GM21576 (cell line): ENCODE data around the gene ACADS.

Experiments
- ATAC-seq: cut with Tn5 transposase; IDR thresholded peaks from one replicate; pipeline ENCODE4 v1.9.1; 2021; ENCODE audit warnings: mild to moderate bottlenecking, moderate library complexity; ENCODE audit not compliant: unreplicated experiment

Gene ACADS, protein sequence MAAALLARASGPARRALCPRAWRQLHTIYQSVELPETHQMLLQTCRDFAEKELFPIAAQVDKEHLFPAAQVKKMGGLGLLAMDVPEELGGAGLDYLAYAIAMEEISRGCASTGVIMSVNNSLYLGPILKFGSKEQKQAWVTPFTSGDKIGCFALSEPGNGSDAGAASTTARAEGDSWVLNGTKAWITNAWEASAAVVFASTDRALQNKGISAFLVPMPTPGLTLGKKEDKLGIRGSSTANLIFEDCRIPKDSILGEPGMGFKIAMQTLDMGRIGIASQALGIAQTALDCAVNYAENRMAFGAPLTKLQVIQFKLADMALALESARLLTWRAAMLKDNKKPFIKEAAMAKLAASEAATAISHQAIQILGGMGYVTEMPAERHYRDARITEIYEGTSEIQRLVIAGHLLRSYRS

DNA sequence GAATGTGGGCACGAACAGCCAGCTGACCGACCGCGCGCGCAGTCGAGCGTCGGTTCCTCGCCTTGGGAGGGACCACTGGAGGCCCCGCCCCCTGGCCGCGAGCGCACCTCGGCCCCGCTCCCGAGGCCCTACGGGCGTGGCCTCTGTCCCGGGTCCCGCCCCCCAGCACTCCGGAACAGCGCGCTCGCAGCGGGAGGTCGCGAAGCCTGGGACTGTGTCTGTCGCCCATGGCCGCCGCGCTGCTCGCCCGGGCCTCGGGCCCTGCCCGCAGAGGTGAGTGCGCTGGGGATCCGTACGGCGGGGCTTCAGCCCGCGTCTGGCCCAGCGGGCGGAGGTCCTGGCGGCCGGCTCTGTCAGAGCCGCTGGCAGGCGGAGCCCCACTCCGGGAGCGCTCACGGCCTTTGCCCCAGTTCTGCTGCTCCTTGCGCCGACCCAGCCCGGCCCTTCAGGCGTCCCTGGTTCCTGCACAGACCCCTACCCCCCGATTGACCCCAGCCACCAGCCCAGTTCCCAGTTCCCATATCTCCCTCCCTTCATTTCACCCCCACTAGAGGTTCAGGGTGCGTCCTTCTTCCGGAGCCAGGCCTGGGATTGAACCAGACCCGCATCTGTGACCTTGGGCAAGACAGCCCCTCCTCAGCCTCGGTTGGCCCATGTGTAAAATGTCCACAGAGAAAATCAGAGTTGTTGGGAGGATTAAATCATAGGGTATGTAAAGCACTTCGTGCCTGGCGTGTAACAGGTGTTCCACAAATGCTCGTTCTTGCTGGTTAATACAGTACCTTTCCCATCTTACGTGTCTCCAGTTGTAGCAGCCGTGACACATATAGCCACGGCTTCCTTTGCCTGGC is at the start of gene ACADS:
TSS of gene ACADS (plus strand) at position 168 of the 851 bp plus-strand sequence. CDS start at position 228, 60 bp downstream.
- peak; percentile 93 for ATAC-seq

DNA sequence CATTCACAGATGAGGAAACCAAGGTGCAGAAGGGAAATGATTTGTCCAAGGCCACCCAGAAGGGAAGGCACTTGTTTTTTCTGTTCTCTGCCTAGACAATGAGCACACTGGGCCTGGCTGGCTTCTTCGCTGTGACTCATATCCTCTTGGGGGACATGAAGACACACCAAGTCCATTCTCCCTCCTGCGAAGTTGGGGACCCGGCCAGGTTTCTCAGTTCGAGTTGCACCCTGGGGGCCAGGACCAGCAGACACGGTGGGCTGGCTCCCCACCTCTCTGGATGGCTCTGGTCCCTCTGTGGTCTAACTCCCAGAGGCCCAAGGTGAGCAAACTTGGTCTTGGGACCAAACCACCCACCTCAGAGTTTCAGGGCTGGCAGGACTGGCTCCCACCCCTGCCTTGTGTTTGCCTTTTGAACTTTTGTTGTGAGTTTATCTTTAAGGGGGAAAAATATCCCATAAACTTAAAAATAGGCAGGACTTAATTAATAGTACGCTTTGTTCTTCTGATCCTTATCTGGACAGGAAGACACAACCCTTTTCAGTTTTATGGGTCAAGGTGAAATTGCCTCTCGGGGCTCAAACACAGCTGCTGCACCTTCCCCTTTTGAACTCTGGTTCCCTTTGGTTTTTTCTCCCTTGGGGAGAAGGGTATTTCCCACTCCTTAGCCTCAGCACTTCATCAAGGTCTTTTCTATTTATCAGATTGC is 47.7 kb upstream of the ACADS start:
- peak; percentile 58 for ATAC-seq

DNA sequence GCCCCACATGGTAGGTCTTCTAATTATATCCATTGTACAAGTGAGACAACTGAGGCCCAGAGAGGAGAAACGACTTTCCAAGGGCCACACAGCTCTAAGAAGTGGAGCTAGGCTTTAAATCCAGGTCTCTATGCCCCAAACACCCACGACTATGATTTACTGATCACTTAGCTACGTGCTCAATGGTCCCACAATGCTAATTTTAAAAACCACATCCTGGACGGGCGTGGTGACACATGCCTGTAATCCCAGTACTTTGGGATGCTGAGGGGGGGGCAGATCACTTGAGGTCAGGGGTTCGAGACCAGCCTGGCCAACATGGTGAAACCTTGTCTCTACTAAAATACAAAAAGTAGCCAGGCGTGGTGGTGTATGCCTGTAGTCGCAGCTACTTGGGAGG is 47.1 kb upstream of the ACADS start:
- ATAC-seq = no peak

DNA sequence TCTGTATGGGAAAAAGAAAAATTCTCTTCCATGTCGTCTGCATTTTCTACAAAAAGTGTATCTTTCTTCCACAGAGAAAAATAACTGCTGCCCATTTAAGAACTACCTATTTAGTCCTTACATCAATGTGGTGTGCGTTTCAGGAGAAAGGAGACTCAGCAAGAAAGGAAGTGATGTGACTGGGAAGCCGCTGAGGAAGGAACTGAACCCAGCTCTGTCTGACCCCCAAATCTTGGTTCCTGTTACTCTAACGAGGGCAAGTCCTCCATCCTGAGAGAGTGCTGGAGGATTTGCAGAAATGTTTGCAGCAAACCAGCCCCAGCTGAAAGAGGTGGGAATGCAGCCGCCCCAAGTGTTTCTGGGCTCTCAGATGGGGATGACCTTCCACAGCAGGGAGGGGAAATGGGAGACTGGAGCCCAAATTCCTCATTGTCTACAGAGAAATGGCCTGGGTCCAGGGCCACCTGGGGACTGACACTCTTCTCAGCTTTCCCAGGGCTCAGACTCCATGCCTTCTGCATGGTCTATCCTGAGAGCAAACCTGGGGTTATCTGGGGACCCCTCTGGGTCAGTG is 45.4 kb upstream of the ACADS start:
- no peak for ATAC-seq

DNA sequence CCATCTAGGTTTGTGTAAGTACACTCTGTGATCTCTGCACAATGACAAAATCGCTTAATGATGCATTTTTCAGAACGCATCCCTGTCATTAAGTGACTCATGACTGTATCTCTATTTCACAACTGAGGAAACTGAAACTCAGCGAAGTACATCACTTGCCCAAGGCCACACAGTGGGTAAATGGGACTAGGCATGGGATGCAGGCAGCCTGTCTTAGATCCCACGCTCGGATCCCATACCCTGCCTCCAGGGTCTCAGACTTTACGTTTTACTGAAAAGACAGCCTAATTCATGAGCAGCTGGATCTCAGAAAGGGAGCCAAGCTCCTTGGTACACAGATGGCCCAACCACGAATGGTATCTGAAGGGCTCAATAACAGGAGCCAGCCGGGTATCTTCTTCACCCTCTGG is 41.1 kb upstream of the ACADS start:
- no peak for ATAC-seq

DNA sequence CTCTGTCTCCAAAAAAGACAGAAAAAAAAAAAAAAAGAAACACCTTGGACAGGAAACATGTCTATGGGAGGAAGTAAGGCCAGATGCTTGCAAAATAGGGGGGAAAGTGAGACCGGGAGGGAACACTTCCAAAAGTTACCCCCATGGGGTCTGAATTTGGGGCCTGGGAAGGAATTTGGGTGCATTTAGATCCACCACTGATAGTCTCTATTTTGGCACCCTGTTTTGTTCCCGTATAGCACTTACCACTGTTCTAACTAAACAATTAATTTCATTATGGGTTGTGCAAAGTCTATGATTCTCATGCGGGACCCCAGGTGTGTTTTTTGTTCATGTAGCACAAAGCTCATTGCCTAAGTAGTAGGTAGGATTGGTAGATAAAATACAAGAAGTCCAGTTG is 40.1 kb upstream of the ACADS start:
- no peak for ATAC-seq

DNA sequence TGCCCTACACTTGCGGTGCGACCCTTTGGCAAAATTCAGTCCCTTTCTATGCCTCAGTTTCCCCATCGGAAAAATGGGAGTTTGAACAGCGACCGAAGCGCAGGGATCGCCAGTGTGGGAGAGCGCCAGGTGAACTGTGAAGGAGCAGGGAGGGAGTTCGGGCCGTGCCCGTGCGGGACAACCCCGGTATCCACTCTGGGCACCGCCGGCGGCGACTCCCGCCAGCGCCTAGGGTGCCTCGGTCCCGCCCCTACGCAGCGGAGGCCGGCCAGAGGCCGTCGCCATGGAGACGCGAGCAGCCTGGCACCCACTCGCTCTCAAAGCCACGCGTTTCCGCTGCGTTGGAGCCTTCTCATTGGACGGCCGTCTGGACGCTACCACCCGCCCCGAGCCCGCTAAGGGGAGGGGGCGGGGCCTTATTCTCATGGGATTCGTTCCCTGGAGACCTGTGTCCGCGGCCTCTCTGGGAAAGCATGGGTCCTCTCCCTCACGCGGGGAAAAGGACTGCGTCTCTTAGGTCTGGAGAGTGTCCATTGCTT is 39.4 kb upstream of the ACADS start:
- ATAC-seq = peak; percentile 66

DNA sequence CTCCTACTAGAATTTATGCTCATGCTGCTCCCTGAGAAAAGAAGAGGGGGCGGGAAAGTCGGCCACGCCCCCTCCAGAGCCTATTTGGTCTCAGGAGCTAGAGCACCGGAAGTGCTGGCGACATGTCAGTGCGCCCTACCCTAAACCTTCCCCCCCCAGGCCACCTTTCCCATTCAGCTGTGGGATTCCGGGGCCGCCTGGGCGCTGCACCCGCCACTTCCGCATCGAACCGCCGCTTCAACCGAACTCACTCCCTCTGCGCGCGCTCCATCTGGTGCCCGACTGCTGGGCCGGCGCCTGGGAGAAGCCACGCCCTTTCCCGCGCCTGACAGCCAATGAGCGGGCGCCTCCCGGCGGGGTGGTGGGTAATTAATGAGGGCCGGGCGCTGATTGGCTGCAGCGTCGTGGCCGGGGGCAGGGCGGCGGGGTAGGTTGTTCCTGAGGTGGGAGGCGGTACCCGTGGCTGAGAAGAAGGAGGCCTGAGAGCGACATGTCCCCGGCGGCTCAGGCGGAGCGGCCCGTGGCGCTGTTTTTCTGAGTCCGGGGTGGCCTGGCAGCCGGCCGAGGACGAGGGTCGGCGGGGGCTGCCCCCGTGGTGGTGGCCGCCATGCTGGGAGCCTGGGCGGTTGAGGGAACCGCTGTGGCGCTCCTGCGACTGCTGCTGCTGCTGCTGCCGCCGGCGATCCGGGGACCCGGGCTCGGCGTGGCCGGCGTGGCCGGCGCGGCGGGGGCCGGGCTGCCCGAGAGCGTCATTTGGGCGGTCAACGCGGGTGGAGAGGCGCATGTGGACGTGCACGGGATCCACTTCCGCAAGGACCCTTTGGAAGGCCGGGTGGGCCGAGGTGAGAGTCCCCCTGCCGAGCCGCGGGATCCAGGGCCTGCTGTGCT is 38.7 kb upstream of the ACADS start, which contains the start of gene MLEC:
TSS of gene MLEC (plus strand) at position 460 of the 888 bp plus-strand sequence. CDS start at position 608, 148 bp downstream.
- peak; percentile 59 for ATAC-seq

DNA sequence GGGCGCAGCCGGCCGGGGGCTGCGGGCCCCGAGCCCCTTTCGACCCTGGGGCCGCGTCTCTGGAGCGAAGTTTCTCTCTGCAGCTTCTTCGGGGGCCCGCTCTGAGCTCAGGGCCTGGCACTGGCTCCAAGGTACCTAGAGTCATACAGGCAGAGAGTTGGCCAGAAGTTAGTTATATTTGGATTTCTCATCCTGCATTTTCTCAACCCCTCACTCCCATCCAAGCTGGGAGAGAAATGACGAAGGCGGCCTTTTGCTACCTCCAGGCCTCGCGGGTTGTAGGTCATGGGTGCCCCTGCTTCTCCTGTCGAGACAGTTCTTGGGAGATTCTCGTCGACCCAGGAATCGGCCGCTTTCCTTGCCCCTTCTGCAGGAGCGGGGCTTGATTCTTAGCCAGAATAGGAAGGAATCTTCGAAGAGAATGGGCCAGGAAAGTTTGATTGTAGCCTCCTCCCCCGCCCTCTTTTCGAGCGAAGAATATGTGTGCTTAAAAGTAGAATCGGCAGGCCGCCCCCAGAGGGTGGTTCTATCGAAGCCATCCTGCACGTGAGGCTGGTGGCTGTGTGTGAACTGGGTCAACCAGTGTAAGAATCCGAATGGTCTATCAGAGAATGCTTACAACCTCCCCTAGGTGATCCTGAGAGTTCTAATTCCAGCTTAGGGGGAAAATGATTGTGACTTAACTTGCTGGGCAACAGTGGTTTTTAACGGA is 37.9 kb upstream of the ACADS start:
- ATAC-seq = no peak

DNA sequence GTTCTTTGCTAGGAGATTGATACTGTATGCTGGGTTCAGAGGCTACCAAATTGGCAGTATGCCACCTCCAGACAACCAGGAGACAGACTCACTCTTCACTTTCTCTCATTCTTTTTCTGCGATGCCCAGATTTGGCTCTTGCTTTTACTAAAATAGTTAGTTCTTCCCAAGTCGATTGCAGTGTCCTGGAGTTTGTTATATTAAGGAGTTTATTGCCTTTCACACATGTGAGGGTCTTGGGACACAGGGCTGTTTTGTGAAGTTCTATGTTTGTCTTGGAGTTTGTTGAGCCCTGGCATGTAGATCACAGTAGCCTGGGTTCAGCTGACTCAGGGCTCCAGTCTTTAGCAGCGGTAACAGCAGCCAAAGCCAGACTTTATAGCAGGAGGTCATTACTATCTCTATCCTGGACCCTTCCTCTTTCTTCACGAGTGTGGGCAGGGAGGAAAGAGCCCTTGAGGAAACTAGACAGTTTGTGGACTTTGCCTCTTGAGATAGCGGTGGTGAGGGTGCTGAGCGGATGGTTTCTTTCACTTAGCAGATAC is 37.0 kb upstream of the ACADS start:
- ATAC-seq = no peak

DNA sequence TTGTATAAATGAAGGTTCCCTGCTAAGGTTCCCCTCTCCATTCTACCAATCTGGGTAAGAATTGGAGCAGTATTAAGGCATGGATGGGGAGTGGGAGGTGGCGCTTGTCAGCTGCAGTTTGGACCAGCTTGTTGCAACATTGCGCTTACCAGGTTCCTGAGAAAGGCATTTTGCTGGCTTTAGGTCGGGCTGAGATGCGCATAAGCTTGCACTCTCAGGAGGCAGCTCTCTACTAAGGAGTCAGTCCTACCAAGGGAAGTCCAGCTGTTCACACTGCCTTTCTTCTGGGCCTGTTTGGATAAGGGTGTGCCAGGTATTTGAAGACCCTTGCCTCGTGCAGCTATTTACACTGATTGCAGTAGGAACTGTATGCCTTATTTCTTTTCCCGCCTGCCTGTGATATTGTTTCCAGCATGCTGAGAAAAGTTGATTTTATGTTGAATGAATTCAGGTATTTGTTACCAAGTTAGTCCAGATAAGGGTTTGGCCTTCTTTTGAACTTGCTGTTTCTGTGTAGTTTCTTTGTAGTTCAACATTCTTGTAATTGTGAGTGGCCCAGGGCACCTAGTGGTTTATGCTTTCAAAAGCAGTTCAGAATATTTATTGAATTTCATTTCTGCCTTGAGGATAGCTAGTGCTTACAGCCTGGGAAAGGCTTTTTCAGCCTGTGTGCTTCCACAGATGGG is 36.1 kb upstream of the ACADS start:
- ATAC-seq = no peak

DNA sequence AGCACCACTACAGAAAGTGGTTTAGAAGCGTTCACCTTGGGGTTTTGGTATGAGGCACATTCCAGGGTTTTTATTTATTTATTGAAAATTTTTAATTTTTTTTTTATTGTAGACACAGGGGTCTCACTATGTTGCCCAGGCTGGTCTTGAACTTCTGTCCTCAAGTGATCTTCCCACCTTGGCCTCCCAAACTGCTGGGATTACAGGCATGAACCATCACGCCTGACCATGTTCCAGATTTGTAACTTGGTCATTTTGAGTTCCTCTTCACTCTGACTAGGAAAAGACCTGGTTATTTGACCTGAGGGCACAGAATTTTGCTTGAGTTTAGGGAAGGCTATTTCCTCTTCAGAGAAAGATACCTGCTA is 35.6 kb upstream of the ACADS start:
- no peak for ATAC-seq

DNA sequence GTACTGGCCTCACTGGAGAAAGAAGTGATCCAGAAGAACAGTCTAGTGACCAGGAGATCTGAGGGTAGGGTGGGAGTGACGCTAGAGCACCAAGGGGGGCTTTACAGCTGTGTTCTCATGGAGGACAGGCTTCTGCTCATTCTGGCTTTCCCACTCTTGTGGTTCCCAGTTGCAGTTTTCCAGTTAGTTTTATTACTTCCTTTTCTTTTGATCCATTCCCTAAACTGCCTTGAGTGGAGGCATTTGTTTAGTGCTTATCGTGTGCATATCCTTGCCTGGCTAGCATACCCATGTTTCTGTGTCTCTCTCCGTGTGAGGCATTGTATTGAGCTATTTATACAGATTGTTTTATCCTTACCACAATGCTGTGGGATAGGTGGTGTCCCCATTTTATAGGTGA is 34.6 kb upstream of the ACADS start:
- no peak for ATAC-seq

DNA sequence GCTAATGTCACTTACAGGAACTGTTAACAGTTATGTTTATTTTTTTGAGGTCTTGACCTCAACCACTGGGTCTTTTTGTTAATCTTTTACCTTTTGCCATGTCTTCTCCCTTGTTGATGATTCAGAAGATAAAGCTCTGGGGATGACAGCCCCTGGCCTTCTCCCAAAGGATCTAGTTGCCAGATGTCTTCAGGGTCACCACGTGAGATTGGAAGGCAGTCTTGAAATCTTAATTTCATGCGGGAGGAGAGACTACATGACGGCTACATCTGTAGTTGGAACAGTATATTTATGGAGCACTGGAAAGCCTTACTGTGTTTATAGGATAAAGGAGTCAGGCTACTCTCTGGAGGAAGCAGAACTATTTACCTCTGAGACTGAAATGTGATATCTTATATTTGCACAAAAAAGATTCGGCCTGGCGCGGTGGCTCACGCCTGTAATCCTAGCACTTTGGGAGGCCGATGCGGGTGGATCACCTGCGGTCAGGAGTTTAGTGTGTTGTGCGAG is 33.0 kb upstream of the ACADS start:
- no peak for ATAC-seq

DNA sequence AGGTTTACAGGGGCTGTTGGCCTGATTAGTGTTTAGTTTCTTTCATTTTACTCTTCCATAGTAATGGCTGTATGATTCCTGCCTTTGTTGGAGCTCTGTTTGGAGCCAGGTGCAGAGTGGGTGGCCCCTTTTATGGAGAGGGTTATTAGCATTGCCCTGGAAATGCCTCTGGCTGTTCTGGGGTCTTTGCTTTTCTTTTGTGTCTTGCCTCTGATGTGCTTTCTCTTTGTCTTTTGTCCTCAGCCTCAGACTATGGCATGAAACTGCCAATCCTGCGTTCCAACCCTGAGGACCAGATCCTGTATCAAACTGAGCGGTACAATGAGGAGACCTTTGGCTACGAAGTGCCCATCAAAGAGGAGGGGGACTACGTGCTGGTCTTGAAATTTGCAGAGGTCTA is 31.8 kb upstream of the ACADS start:
- no peak for ATAC-seq

DNA sequence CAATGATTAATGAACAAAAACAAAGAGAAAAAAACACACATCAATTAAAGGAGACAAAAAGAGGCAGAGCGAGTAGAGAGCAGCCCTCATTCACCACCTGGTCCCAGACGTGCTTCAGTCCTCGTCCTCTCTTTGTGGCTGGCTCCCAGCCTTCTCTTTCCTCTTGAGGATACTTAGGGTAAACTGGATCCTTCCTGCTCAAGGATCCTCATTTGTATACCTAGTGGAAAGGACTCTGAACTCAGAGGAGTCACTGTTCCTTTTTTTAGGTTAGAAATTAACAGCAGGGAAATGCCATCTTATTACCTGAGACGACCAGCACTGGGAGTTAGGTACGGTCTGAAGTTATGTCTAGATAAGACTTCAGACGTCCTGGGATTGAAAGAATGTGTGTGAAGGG is 29.0 kb upstream of the ACADS start:
- ATAC-seq = no peak

DNA sequence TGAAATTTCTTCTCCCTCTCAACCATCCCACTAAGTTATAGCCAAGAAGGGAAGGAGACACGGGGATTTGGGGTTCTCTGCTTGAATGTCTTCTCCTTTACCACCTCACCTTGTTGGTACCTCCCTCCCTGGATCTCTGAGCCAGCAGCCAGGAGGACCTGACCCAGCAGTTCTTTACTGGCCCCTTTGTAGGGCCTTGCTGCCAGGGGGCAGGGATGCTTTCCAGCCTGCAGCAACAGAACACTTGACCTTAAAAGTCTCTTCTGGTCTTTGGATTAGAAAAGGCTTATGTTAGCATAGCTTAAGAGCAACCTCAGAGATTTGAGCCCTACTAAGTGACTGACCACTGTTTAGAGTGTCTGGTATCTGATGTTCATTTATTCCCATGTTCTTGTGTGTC is 28.3 kb upstream of the ACADS start:
- no peak for ATAC-seq

DNA sequence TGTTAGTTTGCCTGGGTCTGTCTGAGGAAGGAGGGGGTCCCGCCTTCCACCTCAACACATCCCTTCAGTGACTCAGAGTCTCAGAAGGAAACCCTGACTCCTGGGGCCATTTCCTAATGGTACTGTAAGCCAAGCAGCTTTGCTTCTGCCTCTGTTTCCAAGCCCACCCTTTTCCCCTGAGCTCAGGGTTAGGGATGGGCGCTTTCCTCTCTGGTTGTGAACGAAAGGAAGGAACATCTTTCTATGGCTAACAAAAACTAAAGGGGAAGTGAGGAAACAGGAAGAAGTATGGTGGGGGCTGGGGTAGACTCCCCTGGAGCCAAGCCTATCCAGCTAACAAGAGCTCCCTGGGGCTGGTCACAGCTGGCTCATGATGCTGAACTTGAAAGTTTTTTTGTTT is 27.0 kb upstream of the ACADS start:
- no peak for ATAC-seq
